ENCODE results near the gene NECTIN1.

GRCh38 chr11:119701591-119702549 lies 27.1 kb downstream of the NECTIN1 start:
- TF ChIP-seq POLR2A (IDR thresholded peaks at IDR 0.05; ENCODE audit: extremely low read depth, insufficient read length) (no peak), MYC (IDR thresholded peaks at IDR 0.05; ENCODE audit: low read depth, low read length) (no peak)
- TF ChIP-seq, protein P1, sequence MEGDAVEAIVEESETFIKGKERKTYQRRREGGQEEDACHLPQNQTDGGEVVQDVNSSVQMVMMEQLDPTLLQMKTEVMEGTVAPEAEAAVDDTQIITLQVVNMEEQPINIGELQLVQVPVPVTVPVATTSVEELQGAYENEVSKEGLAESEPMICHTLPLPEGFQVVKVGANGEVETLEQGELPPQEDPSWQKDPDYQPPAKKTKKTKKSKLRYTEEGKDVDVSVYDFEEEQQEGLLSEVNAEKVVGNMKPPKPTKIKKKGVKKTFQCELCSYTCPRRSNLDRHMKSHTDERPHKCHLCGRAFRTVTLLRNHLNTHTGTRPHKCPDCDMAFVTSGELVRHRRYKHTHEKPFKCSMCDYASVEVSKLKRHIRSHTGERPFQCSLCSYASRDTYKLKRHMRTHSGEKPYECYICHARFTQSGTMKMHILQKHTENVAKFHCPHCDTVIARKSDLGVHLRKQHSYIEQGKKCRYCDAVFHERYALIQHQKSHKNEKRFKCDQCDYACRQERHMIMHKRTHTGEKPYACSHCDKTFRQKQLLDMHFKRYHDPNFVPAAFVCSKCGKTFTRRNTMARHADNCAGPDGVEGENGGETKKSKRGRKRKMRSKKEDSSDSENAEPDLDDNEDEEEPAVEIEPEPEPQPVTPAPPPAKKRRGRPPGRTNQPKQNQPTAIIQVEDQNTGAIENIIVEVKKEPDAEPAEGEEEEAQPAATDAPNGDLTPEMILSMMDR (IDR thresholded peaks at IDR 0.05; ENCODE audit: low read depth, low read length) = no peak
